Esophagus muscularis mucosa (tissue), 3 donors: ENCODE measurements around the gene CILP2.

ENCODE experiments used
- POLR2A ChIP-seq: fragments of 450-650 bp; IDR thresholded peaks from one replicate; pipeline ENCODE4 v1.6.1; 2017; ENCODE audit warnings: antibody characterized with exemption, moderate library complexity, mild to moderate bottlenecking, low read depth
- TF ChIP-seq, protein P1 (sequence below), 3 experiments: fragments of 200-600 bp in 2 of 3; fragments of 450-650 bp in 1 of 3; sonication (generic) in 2 of 3; IDR thresholded peaks; one replicate each; pipeline ENCODE4 v1.5.1; 2017 to 2019; ENCODE audit warnings: antibody characterized with exemption in 3 of 3, mild to moderate bottlenecking in 2 of 3, moderate library complexity in 1 of 3

DNA sequence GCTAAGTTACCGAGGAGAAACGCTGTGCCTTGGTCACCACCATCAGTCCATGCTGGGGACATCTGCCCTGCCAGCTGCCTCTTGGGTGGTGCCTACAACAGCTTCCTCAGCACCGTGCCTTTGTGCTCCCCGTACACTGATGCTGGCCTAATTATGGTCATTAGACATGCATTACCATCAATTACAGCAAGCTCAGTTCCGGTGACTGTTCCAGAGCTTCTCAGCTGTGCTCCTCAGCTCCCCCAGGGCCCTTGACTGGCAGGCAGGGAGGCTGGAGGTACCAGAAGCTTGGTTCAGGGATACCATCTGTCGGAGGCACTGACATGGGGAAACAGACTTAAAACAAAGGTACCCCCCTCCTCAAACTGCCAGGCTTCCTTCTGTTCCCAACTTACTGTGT, 40.2 kb downstream of the CILP2 start:
- TF ChIP-seq, protein P1, sequence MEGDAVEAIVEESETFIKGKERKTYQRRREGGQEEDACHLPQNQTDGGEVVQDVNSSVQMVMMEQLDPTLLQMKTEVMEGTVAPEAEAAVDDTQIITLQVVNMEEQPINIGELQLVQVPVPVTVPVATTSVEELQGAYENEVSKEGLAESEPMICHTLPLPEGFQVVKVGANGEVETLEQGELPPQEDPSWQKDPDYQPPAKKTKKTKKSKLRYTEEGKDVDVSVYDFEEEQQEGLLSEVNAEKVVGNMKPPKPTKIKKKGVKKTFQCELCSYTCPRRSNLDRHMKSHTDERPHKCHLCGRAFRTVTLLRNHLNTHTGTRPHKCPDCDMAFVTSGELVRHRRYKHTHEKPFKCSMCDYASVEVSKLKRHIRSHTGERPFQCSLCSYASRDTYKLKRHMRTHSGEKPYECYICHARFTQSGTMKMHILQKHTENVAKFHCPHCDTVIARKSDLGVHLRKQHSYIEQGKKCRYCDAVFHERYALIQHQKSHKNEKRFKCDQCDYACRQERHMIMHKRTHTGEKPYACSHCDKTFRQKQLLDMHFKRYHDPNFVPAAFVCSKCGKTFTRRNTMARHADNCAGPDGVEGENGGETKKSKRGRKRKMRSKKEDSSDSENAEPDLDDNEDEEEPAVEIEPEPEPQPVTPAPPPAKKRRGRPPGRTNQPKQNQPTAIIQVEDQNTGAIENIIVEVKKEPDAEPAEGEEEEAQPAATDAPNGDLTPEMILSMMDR (IDR thresholded peaks at IDR 0.05) = no peak
- TF ChIP-seq POLR2A = no peak
